Panc1 (cell line): ENCODE measurements around the gene PPP1R16B. TPM values are rescaled to one million over a fixed set of nuclear protein-coding genes. Genes with fewer than 3 reads are reported as not detected.

ENCODE experiments used
- ATAC-seq: fragments of 200-7000 bp; cut with Tn5 transposase; 2 replicates; pipeline ENCODE4 v1.9.1; 2020; ENCODE audit warnings: mild to moderate bottlenecking, moderate library complexity
- BruUV-seq: library from RNA; stranded (reverse); fragments of 400-500 nt; replicated peaks from 2 replicates; lab custom pipeline; 2021; lab: Mats Ljungman, UMichigan
- CTCF ChIA-PET: fragments of 300-600 bp; sonication (Branson Sonifier 250); formaldehyde crosslinking; loops from one replicate; lab custom pipeline; 2022; ENCODE audit warnings: antibody characterized with exemption; lab: Charles Lee
- POLR2A ChIA-PET: fragments of 300-600 bp; sonication (Branson Sonifier 250); formaldehyde crosslinking; loops from one replicate; lab custom pipeline; 2022; ENCODE audit warnings: antibody characterized with exemption; lab: Charles Lee
- DNase-seq: peaks from one replicate; pipeline ENCODE4 v3.0.0-alpha.2; 2010; ENCODE audit warnings: low read depth, low spot score
- H3K27ac ChIP-seq: 2 replicates; pipeline ENCODE4 v1.5.1; 2011; ENCODE audit warnings: mild to moderate bottlenecking, low read length, inconsistent platforms
- H3K27me3 ChIP-seq: fragments of 200-500 bp; sonication (Bioruptor generic); 2 replicates; pipeline ENCODE4 v1.6.0; 2014; ENCODE audit warnings: low read length, inconsistent platforms; ENCODE audit not compliant: control insufficient read depth, insufficient read depth
- H3K36me3 ChIP-seq: fragments of 200-500 bp; sonication (Bioruptor generic); 2 replicates; pipeline ENCODE4 v1.5.1; 2014; ENCODE audit warnings: inconsistent platforms, mild to moderate bottlenecking, low read length, moderate library complexity; ENCODE audit not compliant: control insufficient read depth, insufficient read depth
- H3K4me1 ChIP-seq: 2 replicates; pipeline ENCODE4 v1.5.1; 2011; ENCODE audit warnings: inconsistent platforms, mild to moderate bottlenecking, low read length, moderate library complexity; ENCODE audit not compliant: control insufficient read depth, insufficient read depth
- H3K4me3 ChIP-seq, 2 experiments: 2 replicates each; pipeline ENCODE4 v1.5.1; 2011 to 2012; ENCODE audit warnings: low read depth in 2 of 2, low read length in 2 of 2, mild to moderate bottlenecking in 2 of 2, inconsistent platforms in 1 of 2, moderate library complexity in 1 of 2
- H3K9me3 ChIP-seq: fragments of 200-500 bp; sonication (Bioruptor generic); 2 replicates; pipeline ENCODE4 v1.5.1; 2014; ENCODE audit warnings: low read depth, mild to moderate bottlenecking, inconsistent platforms, low read length, moderate library complexity; ENCODE audit not compliant: control insufficient read depth, insufficient read depth
- POLR2AphosphoS5 ChIP-seq: IDR thresholded peaks from 2 replicates; pipeline ENCODE4 v1.6.1; 2012; ENCODE audit warnings: mild to moderate bottlenecking, low read depth, low read length, moderate library complexity
- SIN3A ChIP-seq: IDR thresholded peaks from 2 replicates; pipeline ENCODE4 v1.6.1; 2012; ENCODE audit warnings: low read depth, mild to moderate bottlenecking, low read length, moderate library complexity, borderline replicate concordance; ENCODE audit not compliant: insufficient read depth
- TCF7L2 ChIP-seq: IDR thresholded peaks from 2 replicates; pipeline ENCODE4 v1.6.1; 2011; ENCODE audit warnings: mild to moderate bottlenecking, low read depth, low read length, inconsistent platforms
- in situ Hi-C: cut with HindIII; loops from 2 replicates; pipeline ENCODE4 v1.10.0; 2016; ENCODE audit warnings: low sequenced_read_pairs, low pct_unique_long_range_greater_than_20kb
- intact Hi-C: fragments of 100-400 bp; cut with micrococcal nuclease; formaldehyde crosslinking; loops from one replicate; pipeline ENCODE4 v1.10.0; 2022; ENCODE audit not compliant: unreplicated experiment
- total RNA-seq: library from RNA; stranded (reverse); gene quantifications from one replicate; pipeline ENCODE4 v1.2.1, GENCODE V29; 2021; ENCODE audit not compliant: unreplicated experiment
- TF ChIP-seq, protein P1 (sequence below), 2 experiments: IDR thresholded peaks; 2 replicates each; pipeline ENCODE4 v1.6.1; 2011 to 2012; ENCODE audit warnings: low read depth in 2 of 2, control low read depth in 1 of 2, low read length in 1 of 2, mild to moderate bottlenecking in 1 of 2, moderate library complexity in 1 of 2; ENCODE audit not compliant: insufficient read depth in 1 of 2
- TF ChIP-seq, protein P2 (sequence below): fragments of 450-650 bp; IDR thresholded peaks from 2 replicates; pipeline ENCODE4 v1.5.1; 2017; ENCODE audit warnings: mild to moderate bottlenecking

PPP1R16B gene
- total RNA-seq, 1 experiment from 2014 or later = 0.92 TPM

DNA sequence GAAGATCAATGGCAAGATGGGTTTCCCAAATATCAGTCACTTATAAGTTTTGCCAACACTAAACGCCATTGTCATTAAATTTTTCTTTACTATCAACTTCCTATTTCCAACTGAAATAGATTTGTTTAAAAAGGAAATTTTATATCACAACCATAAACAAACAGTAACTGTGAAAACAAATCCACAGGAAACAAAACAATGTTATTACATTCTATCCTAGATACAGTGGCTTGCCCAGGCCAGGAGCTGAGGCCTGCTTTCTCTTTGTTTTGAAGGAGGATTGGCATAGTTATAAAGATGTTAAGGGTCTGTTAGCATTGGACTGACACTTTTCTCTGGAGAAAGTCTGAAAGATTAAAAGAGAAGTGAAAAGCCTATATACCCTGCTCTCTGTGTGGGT, 24.9 kb downstream of the PPP1R16B start:
- ChIA-PET POLR2A (no interaction called here), CTCF (no interaction called here)
- H3K4me3 ChIP-seq = no peak overlapping the region
- ATAC-seq (no peak), DNase-seq (no peak)
- no peaks in the 10 kb centered on the region for H3K9me3 ChIP-seq
- in situ Hi-C loops (no loop called here), intact Hi-C loops (no loop called here)
- BruUV-seq = no TSS peak
- no peaks in the 10 kb centered on the region for H3K4me1 ChIP-seq
- TF ChIP-seq, protein P1, sequence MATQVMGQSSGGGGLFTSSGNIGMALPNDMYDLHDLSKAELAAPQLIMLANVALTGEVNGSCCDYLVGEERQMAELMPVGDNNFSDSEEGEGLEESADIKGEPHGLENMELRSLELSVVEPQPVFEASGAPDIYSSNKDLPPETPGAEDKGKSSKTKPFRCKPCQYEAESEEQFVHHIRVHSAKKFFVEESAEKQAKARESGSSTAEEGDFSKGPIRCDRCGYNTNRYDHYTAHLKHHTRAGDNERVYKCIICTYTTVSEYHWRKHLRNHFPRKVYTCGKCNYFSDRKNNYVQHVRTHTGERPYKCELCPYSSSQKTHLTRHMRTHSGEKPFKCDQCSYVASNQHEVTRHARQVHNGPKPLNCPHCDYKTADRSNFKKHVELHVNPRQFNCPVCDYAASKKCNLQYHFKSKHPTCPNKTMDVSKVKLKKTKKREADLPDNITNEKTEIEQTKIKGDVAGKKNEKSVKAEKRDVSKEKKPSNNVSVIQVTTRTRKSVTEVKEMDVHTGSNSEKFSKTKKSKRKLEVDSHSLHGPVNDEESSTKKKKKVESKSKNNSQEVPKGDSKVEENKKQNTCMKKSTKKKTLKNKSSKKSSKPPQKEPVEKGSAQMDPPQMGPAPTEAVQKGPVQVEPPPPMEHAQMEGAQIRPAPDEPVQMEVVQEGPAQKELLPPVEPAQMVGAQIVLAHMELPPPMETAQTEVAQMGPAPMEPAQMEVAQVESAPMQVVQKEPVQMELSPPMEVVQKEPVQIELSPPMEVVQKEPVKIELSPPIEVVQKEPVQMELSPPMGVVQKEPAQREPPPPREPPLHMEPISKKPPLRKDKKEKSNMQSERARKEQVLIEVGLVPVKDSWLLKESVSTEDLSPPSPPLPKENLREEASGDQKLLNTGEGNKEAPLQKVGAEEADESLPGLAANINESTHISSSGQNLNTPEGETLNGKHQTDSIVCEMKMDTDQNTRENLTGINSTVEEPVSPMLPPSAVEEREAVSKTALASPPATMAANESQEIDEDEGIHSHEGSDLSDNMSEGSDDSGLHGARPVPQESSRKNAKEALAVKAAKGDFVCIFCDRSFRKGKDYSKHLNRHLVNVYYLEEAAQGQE (IDR thresholded peaks at IDR 0.05; ENCODE audit: insufficient read depth in 1 of 2, low read depth in 2 of 2, low read length in 1 of 2) = no peak
- TF ChIP-seq, protein P2, sequence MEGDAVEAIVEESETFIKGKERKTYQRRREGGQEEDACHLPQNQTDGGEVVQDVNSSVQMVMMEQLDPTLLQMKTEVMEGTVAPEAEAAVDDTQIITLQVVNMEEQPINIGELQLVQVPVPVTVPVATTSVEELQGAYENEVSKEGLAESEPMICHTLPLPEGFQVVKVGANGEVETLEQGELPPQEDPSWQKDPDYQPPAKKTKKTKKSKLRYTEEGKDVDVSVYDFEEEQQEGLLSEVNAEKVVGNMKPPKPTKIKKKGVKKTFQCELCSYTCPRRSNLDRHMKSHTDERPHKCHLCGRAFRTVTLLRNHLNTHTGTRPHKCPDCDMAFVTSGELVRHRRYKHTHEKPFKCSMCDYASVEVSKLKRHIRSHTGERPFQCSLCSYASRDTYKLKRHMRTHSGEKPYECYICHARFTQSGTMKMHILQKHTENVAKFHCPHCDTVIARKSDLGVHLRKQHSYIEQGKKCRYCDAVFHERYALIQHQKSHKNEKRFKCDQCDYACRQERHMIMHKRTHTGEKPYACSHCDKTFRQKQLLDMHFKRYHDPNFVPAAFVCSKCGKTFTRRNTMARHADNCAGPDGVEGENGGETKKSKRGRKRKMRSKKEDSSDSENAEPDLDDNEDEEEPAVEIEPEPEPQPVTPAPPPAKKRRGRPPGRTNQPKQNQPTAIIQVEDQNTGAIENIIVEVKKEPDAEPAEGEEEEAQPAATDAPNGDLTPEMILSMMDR = no peak
- TF ChIP-seq POLR2AphosphoS5 = no peak
- TF ChIP-seq TCF7L2 = no peak
- TF ChIP-seq SIN3A = no peak
- H3K27ac ChIP-seq = no peak overlapping the region
- H3K36me3 ChIP-seq = no peaks in the 10 kb centered on the region
- peaks cover 2% of the 10 kb centered on the region for H3K27me3 ChIP-seq

DNA sequence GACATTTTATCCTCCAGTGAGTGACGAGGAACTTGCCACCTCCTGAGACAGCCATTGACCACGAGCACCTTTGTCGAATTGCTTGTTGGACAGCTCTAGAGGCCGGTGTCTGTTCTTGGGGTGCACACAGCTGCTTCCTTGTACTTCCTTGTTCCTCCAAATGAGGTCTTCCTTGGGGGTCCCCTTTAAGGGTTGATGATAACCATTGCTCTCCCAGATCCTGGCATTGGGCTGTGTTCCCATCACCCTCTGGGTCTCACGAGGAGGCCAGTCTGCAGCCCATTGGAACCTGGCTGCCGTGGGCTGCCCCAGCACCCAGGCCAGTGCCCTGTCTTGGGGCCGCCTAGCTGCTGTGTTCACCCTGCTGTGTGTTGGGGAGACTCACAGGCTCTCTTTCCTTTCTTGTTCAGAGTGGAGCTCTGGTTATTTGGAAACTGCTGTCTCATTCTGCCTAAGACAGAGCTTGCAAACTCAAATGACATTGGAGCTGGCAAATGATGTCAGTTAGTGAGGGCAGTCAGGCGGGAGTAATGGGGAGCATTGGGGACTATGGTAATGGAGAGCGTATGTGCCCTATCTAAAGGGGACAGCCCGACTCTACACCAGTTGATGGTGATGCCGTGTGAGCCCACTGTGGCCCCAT, 25.7 kb downstream of the PPP1R16B start:
- DNase-seq (no peak), ATAC-seq (no peak)
- intact Hi-C loops (no loop called here), in situ Hi-C loops (no loop called here)
- Histone ChIP-seq H3K36me3 (no peaks in the 10 kb centered on the region), H3K4me1 (no peaks in the 10 kb centered on the region), H3K27ac (no peak overlapping the region), H3K9me3 (no peaks in the 10 kb centered on the region), H3K4me3 (no peak overlapping the region), H3K27me3 (peaks cover 2% of the 10 kb centered on the region)
- no peak for TF ChIP-seq SIN3A
- POLR2A ChIA-PET = no interaction called here
- CTCF ChIA-PET = no interaction called here
- BruUV-seq = no TSS peak

DNA sequence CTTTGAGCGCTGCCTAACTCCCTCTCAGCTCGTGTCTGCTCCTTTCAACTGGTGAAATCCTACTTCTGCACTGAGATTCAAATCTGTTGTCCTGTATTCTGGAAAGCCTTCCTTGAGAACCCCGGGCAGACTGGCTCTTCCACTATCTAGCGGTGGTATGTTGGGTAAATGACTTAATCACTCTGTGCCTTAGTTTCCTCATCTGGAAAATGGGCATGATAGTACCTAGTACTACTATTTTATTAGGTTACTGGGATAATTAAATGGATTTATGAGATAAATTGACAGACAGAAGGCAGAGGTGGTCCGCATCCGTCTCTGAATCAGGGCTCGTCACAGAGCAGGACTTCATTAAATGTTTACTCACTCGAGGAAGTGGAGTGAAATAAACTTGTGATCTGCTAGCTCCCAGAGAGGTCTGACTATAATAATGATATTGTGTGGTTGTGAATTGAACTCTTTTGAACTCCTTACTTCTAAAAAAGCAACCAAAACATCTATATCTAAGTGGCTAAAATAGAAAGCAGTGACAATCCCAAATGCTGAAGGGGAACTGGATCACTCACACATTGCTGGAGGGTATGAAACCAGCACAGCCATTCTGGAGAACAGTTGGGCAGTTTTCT, 26.6 kb downstream of the PPP1R16B start:
- Histone ChIP-seq H3K4me3 (no peak overlapping the region), H3K9me3 (no peaks in the 10 kb centered on the region), H3K27ac (no peak overlapping the region), H3K27me3 (peaks cover 2% of the 10 kb centered on the region), H3K36me3 (no peaks in the 10 kb centered on the region), H3K4me1 (no peaks in the 10 kb centered on the region)
- ChIA-PET POLR2A (no interaction called here), CTCF (no interaction called here)
- in situ Hi-C loops (no loop called here), intact Hi-C loops (no loop called here)
- ATAC-seq (no peak), DNase-seq (no peak)
- no TSS peak for BruUV-seq
- TF ChIP-seq TCF7L2 (no peak), SIN3A (no peak), POLR2AphosphoS5 (no peak)
- TF ChIP-seq, protein P2 = no peak
- TF ChIP-seq, protein P1 (IDR thresholded peaks at IDR 0.05; ENCODE audit: insufficient read depth in 1 of 2, low read depth in 2 of 2, low read length in 1 of 2) = no peak
